Left lung (tissue), 10 donors: Measurements from ENCODE around the gene GSX2. TPM values are rescaled to one million over a fixed set of nuclear protein-coding genes. Genes with fewer than 3 reads are reported as not detected.
"Not testable (repeated sequence)": the region's sequence is repeated elsewhere in the genome, so short reads cannot be mapped to it uniquely, and the experiment has no call there.

Experiments
- ATAC-seq: fragments of 200-7000 bp; cut with Tn5 transposase; one replicate; pipeline ENCODE4 v1.9.1; 2020; ENCODE audit warnings: moderate library complexity
- DNase-seq, 4 donors: peaks; one replicate each; pipeline ENCODE4 v3.0.0-alpha.2; 2013 to 2020
- H3K27ac ChIP-seq, 2 donors: fragments of 200-600 bp; sonication (generic) in 1 of 2; one replicate each; pipeline versions ENCODE4 v1.5.0 to v1.8.0; 2020 to 2021
- H3K27me3 ChIP-seq, 2 donors: fragments of 200-600 bp; sonication (generic) in 1 of 2; one replicate each; pipeline versions ENCODE4 v1.5.0 to v1.8.0; 2020 to 2021
- H3K36me3 ChIP-seq, 2 donors: fragments of 200-600 bp; sonication (generic) in 1 of 2; one replicate each; pipeline versions ENCODE4 v1.5.0 to v1.8.0; 2020 to 2021
- H3K4me1 ChIP-seq, 2 donors: fragments of 200-600 bp; one replicate each; pipeline ENCODE4 v1.8.0; 2021
- H3K4me3 ChIP-seq, 2 donors: fragments of 200-600 bp; sonication (generic) in 1 of 2; one replicate each; pipeline versions ENCODE4 v1.5.0 to v1.8.0; 2020 to 2021; ENCODE audit warnings: mild to moderate bottlenecking in 1 of 2
- H3K9me3 ChIP-seq, 2 donors: fragments of 200-600 bp; sonication (generic) in 1 of 2; one replicate each; pipeline versions ENCODE4 v1.5.0 to v1.8.0; 2020 to 2021
- CTCF ChIP-seq, 2 donors: fragments of 200-600 bp; sonication (generic) in 1 of 2; IDR thresholded peaks; one replicate each; pipeline versions ENCODE4 v1.5.0 to v1.8.0; 2021; ENCODE audit warnings: antibody characterized with exemption in 2 of 2
- intact Hi-C, 2 donors: fragments of 100-400 bp; cut with DNase I; formaldehyde crosslinking; loops; one replicate each; pipeline versions ENCODE4 v1.11.2 to v1.14.2; 2022
- polyA plus RNA-seq, 6 donors: library from polyadenylated mRNA; unstranded; fragments of 120-200 nt; gene quantifications; one replicate each; pipeline ENCODE4 v1.2.1, GENCODE V29; 2013; ENCODE audit not compliant: insufficient read length in 6 of 6
- total RNA-seq, 2 donors: library from RNA; stranded (reverse); fragmentation: NEBNext Ultra II Directional; extraction: Animal tissue kit (Norgen Biotek cat#: 25700); gene quantifications; one replicate each; pipeline ENCODE4 v1.2.1, GENCODE V29; 2021
- donor health status: DM: no; HTN: yes; CAD: no.
- donor health status: DM: no; HTN: no; CAD: no.

The GSX2 gene
- total and polyA plus RNA-seq, 8 donors = not detected

- Histone ChIP-seq H3K4me3 (no peak overlapping the region), H3K27ac (no peak overlapping the region), H3K4me1 (peaks cover 0 to under 1% of the 10 kb centered on the region in 2 donors), H3K27me3 (peaks cover 74 to 98% of the 10 kb centered on the region in 2 donors), H3K9me3 (no peaks in the 10 kb centered on the region), H3K36me3 (no peaks in the 10 kb centered on the region)
- TF ChIP-seq CTCF (IDR thresholded peaks at IDR 0.05) = no peak
- ATAC-seq (no peak), DNase-seq (no peak)
- intact Hi-C loops = no loop called here
Measured at GRCh38 chr4:54109241-54110018, 9.5 kb downstream of the GSX2 start.

GRCh38 chr4:54110019-54110416 lies 10.1 kb downstream of the GSX2 start:
- Histone ChIP-seq H3K4me3 (no peak overlapping the region), H3K9me3 (no peaks in the 10 kb centered on the region), H3K27me3 (peaks cover 68 to 92% of the 10 kb centered on the region in 2 donors), H3K36me3 (no peaks in the 10 kb centered on the region), H3K27ac (no peak overlapping the region), H3K4me1 (no peaks in the 10 kb centered on the region)
- DNase-seq (no peak), ATAC-seq (no peak)
- TF ChIP-seq CTCF (IDR thresholded peaks at IDR 0.05) = no peak
- intact Hi-C loops = no loop called here

DNA sequence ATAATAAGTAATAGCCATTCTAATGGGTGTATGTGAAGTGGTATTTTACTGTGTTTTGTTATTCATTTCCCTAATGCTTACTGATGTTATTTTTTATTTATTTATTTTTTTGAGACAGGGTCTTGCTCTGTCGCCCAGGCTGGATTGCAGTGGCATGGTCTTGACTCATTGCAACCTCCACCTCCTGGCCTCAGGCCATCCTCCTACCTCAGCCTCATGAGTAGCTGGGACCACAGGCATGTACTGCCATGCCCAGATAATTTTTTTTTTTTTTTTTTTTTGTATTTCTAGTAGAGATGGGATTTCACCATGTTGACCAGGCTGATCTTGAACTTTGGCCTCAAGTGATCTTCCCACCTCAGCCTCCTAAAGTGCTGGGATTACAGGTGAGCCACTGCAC lies 13.2 kb downstream of the GSX2 start:
- intact Hi-C loops, DNase-seq, H3K36me3 ChIP-seq, H3K27ac ChIP-seq, H3K9me3 ChIP-seq, H3K4me1 ChIP-seq, H3K4me3 ChIP-seq, ATAC-seq: not testable (repeated sequence)
- H3K27me3 ChIP-seq = peaks cover 42 to 61% of the 10 kb centered on the region in 2 donors

DNA sequence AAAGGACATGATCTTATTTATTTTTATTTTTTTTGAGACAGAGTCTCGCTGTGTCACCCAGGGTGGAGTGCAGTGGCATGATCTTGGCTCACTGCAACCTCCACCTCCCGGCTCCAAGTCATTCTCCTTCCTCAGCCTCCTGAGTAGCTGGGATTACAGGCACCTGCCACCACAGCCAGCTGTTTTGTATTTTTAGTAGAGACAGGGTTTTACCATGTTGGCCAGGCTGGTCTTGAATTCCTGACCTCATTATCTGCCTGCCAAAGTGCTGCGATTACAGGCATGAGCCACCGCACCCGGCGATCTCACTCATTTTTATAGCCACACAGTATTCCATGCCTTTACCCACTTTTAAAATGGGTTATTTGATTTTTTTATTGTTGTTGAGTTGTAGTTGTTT lies 16.3 kb downstream of the GSX2 start:
- intact Hi-C loops, H3K36me3 ChIP-seq, H3K9me3 ChIP-seq, H3K27ac ChIP-seq, H3K4me3 ChIP-seq, ATAC-seq, H3K4me1 ChIP-seq, DNase-seq: not testable (repeated sequence)
- peaks cover 12 to 30% of the 10 kb centered on the region in 2 donors for H3K27me3 ChIP-seq

DNA sequence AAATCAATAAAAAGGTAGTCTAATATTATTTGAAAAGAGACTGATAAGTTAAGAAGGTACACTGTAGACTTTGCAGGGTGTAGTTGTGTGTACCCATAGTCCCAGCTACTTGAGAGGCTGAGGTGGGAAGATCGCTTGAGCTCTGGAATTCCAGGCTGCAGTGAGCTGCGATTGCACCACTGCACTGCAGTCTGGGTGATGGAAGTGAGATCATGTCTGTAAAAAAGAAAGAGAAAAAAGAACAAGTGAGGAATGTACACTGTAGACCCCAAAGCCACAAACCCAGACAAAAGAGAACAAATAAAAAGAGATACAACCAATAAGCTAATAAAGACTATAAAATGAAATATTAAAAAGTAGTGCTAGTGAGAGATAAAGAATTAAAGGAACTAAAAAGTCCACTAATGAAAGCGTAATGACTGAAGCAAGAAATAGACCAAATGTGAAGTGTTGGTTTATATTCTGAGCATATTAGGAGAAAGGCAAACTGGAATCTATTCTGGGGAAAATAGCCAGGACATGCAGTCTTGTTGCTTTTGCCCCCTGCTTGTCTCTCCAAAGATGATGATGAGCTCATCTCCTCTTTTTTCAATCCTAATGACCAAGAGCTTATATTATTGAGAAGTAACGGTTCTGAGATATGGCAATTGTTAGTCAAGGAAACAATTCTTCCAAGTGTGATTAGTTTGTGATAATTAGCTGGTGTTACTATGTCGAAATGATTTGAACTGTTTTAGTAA lies 19.1 kb downstream of the GSX2 start:
- no peak overlapping the region for H3K4me3 ChIP-seq
- no peak for ATAC-seq
- peaks cover 0 to 9% of the 10 kb centered on the region in 2 donors for H3K27me3 ChIP-seq

More for the DNA sequence above, 19.1 kb downstream of the GSX2 start:
- H3K36me3 ChIP-seq = no peaks in the 10 kb centered on the region
- intact Hi-C loops = no loop called here
- no peaks in the 10 kb centered on the region for H3K4me1 ChIP-seq
- H3K27ac ChIP-seq = no peak overlapping the region
- DNase-seq = no peak
- H3K9me3 ChIP-seq = no peaks in the 10 kb centered on the region
- no peak for TF ChIP-seq CTCF (IDR thresholded peaks at IDR 0.05)
